NCI-H2081 treated with DMSO at 0.1 percent for 48 hours (cell line): ENCODE results near the gene ERMARD.

ENCODE experiments used
- DNase-seq: peaks from one replicate; lab custom pipeline; 2025; lab: John Stamatoyannopoulos, UW

Gene ERMARD

DNA sequence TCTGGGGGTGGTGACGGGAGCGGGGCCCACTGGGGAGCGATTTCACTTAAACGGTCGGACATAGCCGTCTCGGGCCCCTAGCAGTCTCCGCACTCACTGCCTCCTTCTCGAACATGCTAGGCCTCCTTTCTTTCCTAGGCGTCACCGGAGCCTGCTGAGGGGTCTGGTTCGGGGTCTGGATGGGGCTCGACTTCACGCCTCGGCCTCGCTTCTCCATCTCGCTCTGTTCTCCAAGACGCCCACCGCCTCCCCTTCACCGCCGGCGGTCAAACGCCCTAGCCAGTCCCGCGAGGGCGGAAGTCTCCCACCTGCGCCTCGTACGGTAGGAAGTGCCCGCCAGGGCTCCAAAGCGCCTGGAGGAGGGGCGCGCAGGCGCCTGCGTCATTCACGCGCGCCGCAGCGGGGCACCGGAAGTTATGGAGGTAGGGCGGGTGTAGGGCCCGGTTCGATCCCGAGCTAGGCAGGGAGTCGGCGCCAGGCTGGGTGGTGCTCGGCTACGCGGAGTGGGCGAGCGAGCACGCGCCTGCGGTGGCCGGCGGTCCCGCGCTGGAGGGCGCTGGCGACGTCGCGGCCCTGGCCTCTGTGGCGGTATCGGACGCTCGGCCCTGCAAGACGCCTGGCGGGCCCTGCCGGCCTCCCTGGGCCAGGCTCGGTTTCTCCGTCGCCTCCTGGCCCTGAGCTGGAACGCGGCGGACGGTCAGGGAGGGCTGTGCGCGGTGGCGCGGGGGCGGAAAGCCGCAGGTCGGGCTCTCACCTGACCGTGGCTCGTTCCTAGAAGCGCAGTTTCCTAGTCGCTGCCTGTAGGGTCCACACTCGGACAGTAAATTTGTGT, at the start of gene ERMARD, which contains the start of gene DYNLT2:
Gene ERMARD (plus strand): TSS at position 381 of the 832 bp plus-strand sequence. CDS start 36 bp downstream, at position 417.
Gene DYNLT2 (minus strand): TSS at position 331 of the 832 bp plus-strand sequence. CDS start 114 bp downstream, at position 217.
- peak; percentile 46 for DNase-seq

DNA sequence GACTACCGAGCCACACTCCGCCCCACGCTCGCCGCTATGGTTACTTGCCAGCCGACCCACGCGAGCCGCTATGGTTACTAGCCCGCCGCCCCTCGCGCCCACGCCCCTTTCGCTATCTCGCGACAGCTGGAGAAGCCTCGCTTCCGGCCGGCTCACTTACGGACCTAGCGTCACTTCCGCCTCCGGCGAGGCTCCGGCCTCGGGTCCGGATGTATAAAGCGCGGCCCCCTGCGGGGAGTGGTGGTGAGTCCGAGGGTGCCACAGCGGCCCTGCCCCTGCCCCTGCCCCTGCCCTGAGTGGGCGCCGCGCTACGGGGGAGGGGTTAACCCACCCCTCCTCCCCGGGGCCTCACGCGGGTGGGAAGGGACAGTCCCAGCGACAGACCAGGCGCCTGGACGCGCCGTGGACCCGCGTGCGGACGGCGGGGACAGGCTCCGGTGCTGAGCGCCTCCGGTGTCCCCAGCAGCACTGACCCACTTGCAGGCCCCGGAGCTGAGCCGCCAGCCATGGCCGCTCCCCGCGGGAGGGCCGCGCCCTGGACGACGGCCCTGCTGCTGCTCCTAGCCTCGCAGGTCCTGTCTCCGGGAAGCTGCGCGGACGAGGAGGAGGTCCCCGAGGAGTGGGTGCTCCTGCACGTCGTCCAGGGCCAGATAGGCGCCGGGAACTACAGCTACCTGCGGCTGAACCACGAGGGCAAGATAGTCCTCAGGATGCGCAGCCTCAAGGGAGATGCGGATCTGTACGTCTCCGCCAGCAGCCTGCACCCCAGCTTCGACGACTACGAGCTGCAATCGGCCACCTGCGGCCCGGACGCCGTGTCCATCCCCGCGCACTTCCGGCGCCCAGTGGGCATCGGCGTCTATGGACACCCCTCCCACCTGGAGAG, 49.2 kb upstream of the ERMARD start, which contains the start of the genes C6orf120 and WDR27:
Gene C6orf120 (plus strand): TSS at position 173 of the 886 bp plus-strand sequence. CDS start 334 bp downstream, at position 507.
Gene WDR27 (minus strand): TSS at position 76 of the 886 bp plus-strand sequence. CDS start 13,024 bp downstream, outside the sequence.
- peak; percentile 38 for DNase-seq

DNA sequence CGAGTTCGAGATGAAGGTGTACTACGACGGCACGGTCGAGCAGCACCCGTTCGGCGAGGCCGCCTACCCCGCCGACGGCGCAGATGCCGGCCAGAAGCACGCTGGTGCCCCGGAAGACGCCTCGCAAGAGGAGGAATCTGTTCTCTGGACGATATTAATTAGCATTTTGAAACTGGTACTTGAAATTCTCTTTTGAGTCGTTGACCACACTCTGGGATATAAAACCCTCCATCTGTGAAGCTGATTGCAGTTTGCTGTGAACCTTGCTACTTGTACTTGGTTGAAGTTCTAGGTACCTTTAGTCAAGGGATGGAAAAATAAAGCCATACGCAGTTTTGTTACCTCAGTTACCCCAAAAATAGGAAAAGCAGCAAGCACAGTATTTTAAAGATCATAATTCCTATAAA, 48.6 kb upstream of the ERMARD start:
- no peak for DNase-seq

DNA sequence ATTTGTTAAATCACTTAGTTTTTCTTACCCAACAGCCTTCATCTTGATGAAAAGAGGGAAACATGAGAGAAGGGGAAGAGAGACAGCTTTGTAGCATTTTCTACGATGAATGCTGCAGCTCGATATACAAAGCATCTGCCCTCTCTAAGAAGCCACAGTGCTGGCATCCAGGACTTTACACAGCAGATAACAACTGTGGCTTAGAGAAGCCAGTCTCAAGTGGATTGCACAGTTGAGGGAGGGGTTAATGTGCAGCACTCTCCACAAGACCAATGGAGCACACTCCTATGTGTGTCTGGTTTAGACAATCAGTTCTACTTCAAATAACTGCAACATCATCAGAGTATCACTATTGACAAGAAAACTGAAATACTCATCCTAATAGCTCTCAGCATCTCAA, 43.6 kb upstream of the ERMARD start:
- no peak for DNase-seq

DNA sequence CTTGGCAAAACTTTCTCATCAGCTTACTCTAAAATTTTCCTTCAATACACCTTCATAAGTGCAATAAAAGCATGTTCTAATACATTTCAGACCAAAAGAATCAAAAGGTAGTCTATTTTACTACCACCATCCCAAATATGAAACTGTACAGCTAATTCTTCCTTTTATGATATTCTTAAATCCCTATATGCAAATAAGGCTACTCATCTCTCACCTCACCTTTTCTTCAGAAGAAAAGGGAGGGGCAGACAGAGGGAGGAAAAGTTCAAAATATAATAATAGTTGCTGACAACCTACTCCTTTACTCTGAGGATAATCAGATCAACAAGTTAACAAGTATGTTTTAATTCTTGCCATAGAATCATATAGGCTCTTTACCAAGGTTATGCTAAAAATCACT, 42.1 kb upstream of the ERMARD start:
- DNase-seq: no peak

DNA sequence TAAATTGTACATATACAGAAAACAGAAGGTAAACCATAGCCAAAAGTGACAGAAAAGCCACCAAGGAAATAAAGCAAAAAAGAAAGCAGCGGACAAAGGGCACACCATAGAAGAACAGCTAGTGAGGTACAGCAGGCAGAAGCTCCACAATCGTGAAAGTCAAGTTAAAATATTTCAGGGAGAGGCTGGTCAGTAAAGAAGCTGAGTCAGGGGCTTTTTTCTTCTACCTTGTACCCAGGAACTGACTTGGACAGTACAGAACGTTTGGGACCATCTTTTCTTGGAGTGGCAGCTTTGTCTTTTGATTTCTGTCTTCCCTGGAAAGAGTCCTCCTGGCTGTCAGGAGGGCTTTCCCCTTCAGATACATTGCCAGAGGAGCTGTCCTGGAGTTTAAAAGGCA, 41.4 kb upstream of the ERMARD start:
- no peak for DNase-seq

DNA sequence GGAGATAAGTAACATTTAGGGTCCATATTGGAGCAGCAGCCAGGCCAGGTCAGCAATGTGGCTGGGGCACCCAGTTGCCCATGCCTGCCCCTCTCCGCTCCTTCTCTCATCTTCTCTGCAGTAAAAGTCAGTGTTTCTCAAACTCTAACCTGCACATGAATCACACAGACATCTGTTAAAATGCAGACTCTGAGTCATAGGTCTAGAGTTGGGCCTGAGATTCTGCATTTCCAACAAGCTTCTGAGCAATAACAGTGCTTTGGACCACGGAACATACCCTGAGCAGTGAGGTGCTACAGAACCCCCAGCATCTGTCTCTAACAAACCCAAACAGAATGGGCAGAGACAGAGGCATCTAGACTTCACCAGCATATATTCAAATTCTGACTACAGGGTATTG, 37.2 kb upstream of the ERMARD start:
- DNase-seq: no peak

DNA sequence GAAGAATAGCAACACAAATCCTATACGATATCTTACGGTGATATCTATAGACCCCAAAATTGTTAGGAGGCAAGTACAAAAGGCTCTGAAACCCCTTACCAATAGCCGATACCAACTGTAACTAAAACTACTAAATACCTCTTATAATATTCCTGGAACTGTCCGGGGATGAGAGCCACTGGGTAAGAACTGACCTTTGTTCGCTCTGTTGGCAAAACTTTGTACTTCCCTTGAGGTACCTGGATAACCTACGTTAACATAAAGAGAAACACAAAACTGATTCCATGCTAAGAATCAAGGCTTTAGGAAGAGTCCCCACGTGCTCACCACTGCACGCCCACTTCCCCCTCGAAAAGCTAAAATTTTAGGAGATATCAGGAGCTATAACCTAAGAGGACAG, 36.8 kb upstream of the ERMARD start:
- DNase-seq: no peak

DNA sequence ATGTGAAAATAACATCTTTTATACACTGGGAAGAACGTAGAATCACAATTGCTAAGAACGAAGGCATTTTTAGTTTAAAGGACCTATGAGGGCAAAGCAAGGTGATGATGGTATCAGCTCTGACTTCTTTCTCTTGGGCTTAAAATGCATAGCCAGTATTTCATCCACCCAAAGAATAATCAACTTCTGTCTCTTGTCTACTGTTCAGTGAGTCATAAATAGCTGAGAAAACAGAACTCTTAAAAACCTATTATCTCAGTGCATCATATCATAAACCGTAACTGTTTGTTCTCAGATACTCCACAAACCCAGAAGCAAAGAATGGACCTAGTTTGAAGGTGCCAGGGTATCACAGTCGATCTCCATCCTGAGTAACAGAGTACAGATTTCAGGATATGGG, 32.3 kb upstream of the ERMARD start:
- DNase-seq: no peak

DNA sequence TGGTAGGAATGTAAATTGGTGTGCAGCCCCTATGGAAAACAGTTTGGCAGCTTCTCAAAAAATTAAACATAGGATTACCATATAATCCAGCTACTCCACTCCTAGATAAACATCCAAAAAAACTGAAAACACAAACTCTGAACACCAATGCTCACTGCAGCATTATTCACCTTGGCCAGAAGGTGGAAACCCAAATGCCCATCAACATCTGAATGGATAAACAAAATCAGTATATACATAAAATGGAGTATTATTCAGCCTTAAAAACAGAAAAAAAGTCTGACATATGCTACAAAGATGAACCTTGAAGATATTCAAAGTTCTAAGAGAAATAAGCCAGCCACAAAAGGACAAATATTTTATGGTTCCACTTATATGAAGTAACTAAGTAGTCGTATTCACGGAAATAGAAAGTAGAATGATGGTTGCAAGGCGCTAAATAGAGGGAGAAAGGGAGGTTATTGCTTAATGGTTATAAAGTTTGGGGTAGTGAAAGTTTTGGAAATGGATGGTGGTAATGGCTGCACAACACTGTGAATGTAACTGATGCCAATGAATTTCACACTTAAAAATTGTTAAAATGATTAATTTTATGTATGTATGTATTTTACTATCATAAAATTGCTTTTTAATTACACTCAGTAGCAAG, 31.1 kb upstream of the ERMARD start:
- no peak for DNase-seq

DNA sequence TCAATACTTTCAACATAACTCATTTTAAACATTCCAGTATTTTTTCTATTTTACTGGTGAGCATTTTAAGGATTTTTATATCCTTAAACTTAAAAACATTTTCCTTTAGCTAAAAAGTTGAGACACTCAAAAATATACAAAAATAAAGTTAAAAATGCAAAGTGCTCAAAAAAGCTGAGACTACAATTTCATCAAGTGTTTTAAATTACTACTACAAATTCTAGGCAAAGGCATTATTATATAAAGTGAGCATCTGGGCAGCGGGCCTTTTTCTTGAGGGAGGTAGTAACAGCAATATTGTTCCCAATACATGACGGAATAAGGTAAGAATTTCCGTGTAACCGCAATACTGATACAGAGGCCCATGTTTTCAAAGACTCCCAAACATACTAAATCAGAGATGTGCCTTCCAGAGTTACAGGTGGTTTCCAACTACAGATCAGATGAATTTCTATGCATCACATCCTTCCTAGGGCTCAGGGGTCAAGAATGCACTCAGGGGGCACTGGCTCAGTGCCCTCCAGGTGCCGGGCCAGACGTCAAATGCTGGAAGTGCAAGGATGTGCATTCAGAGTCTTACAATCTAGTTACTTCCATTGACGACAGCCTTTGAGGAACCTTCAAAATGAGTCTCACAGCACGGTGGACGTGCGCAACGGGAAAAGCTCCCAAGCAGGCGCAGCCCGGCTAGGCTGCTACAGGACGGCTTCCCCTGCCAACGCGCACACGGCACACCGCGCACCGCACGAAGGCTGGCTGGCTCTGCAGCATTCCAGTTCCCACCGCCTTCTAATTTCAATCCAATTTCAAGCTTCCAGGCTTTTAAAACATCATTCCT, 28.8 kb upstream of the ERMARD start:
- DNase-seq: no peak

DNA sequence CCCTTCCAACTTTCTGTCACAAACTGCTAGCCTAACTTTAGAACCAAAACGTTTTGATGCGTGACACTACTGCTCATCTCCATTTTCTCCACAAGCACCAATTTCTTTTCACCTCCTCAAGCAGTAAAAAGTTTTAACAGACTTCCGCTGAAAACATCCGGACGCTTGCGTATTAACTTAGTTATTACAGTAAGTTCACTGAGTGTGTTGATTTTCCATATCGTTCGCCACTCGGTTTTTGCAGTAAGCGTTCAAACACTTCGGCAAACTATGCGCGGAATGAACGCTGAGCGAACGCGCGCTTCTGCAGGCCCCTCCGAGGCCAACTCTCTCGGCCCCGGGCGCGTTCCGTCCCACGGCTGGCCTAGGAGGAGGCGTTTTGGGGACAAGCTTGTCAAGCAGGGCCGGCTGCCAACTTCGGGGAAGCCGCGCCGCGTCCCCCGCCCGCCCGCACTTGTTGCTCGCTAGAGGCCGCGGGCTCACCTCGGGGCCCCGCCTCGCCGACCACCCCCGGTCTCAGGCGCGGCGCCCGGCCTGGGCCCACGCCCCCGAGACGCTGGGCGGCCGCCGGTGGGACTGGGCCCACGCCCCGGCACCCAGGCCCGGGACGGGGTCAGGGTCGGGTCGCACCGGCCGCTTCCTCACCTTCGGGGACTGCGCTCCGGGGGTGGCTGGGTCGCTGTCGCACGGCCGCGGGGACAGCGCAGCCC, 28.1 kb upstream of the ERMARD start:
- DNase-seq: no peak

DNA sequence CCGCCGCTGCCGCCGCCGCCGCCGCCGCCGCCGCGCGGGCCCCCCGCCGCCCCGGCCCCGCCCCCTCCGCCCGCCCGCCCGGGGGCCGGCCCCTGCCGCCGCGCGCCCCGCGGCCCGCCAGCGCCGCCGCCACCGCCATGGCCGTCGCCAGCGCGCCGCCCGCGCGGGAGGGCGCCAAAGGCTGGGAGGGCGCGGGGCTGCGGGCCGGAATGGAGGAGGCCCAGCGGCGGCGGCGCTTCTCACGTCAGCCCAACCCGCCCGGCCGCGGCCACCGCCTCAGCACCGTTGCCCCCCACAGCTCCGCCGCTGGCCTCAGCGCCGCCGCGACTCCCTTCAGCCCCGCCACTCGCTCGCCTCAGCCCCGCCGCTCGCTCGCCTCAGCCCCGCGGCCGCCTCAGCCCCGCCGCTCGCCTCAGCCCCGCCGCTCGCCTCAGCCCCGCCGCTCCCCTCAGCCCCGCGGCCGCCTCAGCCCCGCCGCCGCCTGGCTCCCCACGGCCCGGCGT, 27.4 kb upstream of the ERMARD start:
- DNase-seq: no peak

DNA sequence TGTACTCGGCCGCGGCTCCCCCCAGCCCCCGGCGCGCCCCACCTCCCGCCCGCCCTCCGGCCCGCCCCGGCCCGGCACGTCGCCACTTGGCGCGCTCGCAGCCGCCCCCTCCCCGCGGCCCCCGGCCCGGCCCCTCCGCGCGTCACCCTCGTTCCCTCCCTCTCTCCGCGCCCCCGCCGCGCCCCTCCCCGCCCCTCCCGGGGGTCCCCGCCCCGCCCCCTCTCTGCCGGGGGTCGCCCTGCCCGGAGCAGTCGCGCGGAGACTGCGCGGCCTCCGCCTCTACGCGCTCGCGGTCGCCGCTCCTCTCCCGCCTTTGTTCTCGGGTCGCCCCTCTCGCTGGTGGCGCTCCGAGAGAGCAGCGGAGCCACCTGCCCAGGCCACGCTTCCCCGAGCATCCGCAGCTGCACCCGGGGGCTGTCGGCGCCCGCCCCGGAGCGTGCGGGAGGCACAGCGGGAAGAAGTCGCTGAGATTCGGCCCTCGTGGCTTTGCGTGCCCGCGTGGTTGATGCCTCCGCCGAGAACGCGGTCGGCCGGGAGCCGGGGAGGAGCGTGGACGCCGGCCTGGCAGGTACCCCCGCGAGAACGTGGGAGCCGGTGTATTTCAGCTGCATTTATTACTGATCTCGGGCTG, 26.8 kb upstream of the ERMARD start, which contains the start of gene PHF10:
Gene PHF10 (minus strand): TSS at position 7 of the 631 bp plus-strand sequence. CDS start 569 bp downstream, outside the sequence.
- no peak for DNase-seq

DNA sequence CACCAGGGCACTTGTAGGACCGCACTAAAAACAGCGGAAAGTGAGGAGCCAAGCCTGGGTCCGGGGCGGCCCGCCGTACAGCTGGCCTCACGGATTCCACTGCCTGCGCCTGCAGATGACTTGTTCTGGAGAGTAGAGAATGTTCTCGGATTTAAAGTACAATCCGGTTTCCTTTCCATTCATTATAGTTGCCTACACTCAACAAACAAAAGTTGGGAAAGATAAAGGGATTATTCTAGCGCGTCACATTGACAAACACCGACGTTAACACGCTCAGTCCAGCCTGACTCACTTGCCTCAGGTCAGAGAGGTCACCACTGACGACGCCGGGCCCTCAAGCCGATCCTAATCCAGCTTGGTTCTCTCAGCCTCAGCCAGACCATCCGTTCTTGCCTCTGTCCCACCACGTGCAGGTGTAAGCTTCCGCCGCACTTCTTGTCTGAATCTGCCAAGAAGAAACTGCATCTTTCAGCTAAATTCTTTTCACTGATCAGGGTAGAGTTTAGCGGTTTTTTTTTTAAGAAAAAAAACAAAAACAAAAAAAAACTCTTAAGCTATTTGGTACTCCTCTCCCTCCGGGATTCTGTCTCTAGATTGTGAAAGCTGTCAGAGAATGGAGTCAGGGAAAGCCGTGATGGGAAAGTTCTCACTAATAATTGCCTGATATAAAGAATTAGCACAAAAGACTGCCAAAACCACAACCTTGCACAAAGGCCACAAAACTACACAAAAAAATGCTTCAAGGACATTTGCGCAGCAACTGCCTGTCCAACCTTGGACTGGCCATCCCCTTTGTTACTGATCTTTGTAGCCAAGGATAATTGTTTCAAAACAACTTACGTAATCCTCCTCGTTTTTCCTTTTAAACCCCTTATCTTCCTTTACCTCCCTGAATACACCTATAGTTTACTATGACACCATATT, 26.0 kb upstream of the ERMARD start:
- no peak for DNase-seq

DNA sequence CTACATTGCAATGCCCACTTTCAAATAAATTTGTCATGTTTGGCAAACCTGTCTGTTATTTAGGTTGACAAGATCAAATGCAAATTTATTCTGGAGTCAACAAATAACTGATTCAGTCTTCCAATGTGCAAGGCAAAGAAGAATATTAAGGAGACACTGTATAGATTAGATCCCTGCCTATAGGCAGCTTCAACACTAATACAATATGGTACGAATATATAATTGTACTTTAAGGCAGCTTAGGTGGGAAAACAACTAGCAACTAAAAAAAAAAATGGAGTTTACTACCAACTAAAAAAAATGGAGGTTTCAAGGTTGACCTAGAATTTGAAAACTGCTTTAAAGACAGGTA, 25.4 kb upstream of the ERMARD start:
- no peak for DNase-seq

DNA sequence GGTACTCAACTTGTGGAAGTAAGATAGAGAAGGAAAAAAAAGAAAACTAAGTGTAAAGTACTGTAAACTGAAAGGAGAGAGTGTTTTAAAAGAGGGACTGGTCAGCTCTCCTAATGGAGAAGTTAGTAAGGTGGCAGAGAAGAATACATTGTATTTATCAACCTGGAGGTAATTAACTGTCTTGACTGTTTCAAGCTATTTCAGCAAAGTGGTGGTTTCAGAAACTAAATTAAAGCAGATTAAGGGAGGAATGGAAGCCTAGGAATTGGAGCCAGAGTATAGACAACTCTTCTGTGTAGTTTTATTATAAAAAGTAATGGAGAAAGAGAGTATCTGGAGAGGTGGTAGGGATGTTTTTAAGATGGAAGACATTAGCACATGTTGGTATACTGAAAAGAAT, 24.5 kb upstream of the ERMARD start:
- DNase-seq: no peak

DNA sequence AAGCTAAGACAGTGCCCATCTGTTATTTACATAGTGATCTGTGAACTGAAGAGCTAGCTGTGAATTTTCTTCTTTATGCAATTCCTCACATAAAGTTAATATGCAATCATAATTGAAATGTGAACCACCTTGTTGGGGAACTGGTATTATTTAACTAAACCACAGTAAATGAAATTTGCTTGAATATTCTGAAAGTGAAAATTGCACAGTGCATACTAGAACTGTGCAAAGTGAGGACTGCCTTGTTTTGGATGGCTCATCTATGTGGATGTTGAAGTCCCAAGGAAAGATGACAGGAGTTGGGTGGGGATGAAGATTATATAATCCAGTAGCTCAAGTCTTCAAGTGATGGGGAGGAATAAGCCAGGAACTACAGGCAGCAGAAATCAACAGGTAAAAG, 21.5 kb upstream of the ERMARD start:
- DNase-seq: no peak
